SU-DHL-6 (cell line): Measurements from ENCODE around the gene EHBP1.

Experiments
- H2AFZ ChIP-seq: fragments of 200-600 bp; sonication (generic); 2 replicates; pipeline ENCODE4 v1.6.1; 2014; ENCODE audit warnings: low read depth, mild to moderate bottlenecking, moderate library complexity, mixed read lengths, antibody characterized with exemption, low read length; ENCODE audit not compliant: severe bottlenecking
- H3F3A ChIP-seq: fragments of 200-600 bp; shearing (Covaris generic); 2 replicates; pipeline ENCODE4 v1.6.0; 2016; ENCODE audit warnings: antibody characterized with exemption, mild to moderate bottlenecking; ENCODE audit not compliant: insufficient read depth
- H3K27ac ChIP-seq: fragments of 200-600 bp; sonication (generic); 2 replicates; pipeline ENCODE4 v1.5.1; 2016; ENCODE audit warnings: low read depth, mild to moderate bottlenecking, low read length, moderate library complexity, mixed read lengths
- H3K27me3 ChIP-seq: fragments of 200-600 bp; sonication (generic), shearing (Covaris generic); 2 replicates; pipeline ENCODE4 v1.6.0; 2014; ENCODE audit warnings: mild to moderate bottlenecking, low read length
- H3K36me3 ChIP-seq: fragments of 200-600 bp; sonication (generic); 2 replicates; pipeline ENCODE4 v1.6.1; 2014; ENCODE audit warnings: mild to moderate bottlenecking, low read length, mixed read lengths
- H3K4me2 ChIP-seq: fragments of 300-600, 200-600 bp; shearing (Covaris generic), sonication (generic); 2 replicates; pipeline ENCODE4 v1.6.0; 2014; ENCODE audit warnings: low read length, low read depth, mild to moderate bottlenecking; ENCODE audit not compliant: poor library complexity, severe bottlenecking
- H3K4me3 ChIP-seq: fragments of 200-600 bp; sonication (generic); 2 replicates; pipeline ENCODE4 v1.5.1; 2014; ENCODE audit warnings: antibody characterized with exemption, low read length, mild to moderate bottlenecking, mixed read lengths; ENCODE audit not compliant: insufficient read depth, poor library complexity, severe bottlenecking
- H3K79me2 ChIP-seq: fragments of 200-600 bp; sonication (generic); 2 replicates; pipeline ENCODE4 v1.6.1; 2014; ENCODE audit warnings: mild to moderate bottlenecking, low read length, moderate library complexity; ENCODE audit not compliant: insufficient read depth
- H3K9ac ChIP-seq: fragments of 200-600 bp; sonication (generic); 2 replicates; pipeline ENCODE4 v1.7.0; 2014; ENCODE audit warnings: mild to moderate bottlenecking, low read length
- H3K9me2 ChIP-seq: fragments of 200-600 bp; sonication (generic); replicated peaks from 2 replicates; pipeline ENCODE4 v1.6.1; 2014; ENCODE audit warnings: low read length; ENCODE audit not compliant: insufficient read depth
- H3K9me3 ChIP-seq: fragments of 200-600 bp; sonication (generic); 2 replicates; pipeline ENCODE4 v1.6.1; 2014; ENCODE audit warnings: low read length, mixed read lengths; ENCODE audit not compliant: insufficient read depth
- H4K20me1 ChIP-seq: fragments of 200-600 bp; sonication (generic); 2 replicates; pipeline ENCODE4 v1.6.1; 2014; ENCODE audit warnings: low read depth, mild to moderate bottlenecking, antibody characterized with exemption, low read length, moderate library complexity, mixed read lengths
- EZH2phosphoT487 ChIP-seq: fragments of 200-600 bp; sonication (generic), shearing (Covaris generic); conservative IDR thresholded peaks from 2 replicates; pipeline ENCODE4 v1.6.1; 2018; ENCODE audit warnings: mild to moderate bottlenecking, antibody characterized with exemption, low read length, moderate library complexity, mixed read lengths
- TF ChIP-seq, protein P1 (sequence below): fragments of 200-600 bp; sonication (generic); IDR thresholded peaks from one replicate; pipeline ENCODE4 v1.5.1; 2017; ENCODE audit warnings: antibody characterized with exemption, mild to moderate bottlenecking, low read length, moderate library complexity; ENCODE audit not compliant: insufficient read depth, poor library complexity, severe bottlenecking

Gene EHBP1

DNA sequence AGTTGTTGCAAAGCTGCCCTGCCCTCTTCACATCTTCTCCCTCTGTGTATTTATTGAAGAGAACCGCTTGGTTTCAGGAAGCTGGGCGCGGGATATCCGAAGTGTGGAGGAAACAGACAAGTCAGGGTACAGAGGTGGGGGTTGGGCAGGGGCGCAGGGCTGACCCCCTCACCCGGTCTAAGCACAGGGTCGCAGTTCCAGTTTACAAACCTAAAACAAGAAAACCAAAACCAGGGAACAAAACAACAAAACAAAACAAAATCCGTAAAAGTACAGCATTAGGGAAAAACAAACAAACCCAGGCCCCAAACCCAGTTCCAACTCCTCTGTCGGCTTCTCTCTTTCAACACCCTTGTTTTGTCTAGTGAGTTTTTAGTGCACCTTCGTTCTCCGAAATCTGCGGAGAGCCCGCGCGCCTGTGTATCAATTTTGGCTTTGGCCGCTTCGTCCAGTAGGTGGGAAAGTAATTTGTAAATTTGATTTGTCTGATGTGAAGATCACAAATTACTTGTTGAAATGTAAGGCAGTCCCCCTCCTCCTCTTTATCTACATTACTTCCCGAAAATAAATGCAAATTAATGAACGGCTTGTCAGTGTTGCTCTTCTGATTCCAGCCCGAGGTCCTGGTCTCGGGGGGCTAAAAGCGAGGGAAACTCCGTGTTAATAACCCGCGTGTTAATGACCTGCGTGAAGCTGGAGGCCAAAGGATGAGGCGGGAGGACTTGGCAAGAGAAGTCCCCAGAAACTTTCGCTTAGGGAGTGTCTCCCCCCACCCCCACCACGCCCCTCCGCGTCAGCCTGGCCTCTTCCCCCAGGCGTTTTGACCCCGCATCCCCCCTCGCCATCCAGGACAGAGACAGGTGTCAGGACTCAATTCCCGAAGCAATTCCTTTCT, 352.0 kb downstream of the EHBP1 start:
- no peak overlapping the region for H3K4me3 ChIP-seq

DNA sequence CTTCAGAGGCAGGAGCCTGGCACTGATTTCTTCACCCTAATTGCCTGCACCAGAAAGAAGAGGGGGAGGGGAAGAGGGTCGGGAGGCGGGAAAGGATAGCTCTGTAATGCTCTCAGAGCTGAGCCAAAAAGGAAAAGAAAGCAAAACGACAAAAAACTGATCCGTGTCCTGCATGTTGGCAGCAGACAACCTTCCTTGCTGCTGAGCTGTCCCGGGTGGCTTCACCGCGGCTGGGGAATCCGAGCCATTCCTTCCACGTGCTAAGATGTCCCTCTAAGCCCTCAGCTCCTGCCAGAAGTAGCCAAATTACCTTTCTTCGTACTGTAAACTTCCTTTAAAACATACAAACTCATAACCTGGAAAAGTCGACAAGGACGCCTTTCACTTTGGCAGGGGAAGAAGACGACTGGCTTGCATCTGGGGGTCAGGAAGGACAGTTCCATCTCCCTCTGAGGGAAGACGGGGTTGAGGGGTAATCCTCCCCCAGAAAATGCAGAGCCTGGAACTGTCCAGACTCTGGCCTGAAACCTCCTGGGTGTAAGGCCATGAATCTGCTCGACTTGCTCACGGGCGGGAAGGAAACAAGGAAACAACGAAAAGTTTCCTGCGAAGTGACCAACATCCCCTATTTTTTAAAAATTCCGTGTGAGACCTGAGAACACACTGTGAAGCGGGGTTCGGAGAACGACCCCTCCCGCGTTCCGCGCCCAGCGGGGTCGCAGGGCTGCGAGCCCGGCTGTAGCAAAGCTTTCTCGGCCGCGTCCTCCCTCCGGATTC, 352.8 kb downstream of the EHBP1 start:
- no peak overlapping the region for H3K4me3 ChIP-seq
- no peak overlapping the region for H3K4me2 ChIP-seq

More for the DNA sequence above, 352.0 kb downstream of the EHBP1 start:
- no peaks in the 10 kb centered on the region for H3K36me3 ChIP-seq
- H3K27me3 ChIP-seq = no peaks in the 10 kb centered on the region
- no peak overlapping the region for H3K4me2 ChIP-seq
- H3F3A ChIP-seq = no peaks in the 10 kb centered on the region
- TF ChIP-seq, protein P1, sequence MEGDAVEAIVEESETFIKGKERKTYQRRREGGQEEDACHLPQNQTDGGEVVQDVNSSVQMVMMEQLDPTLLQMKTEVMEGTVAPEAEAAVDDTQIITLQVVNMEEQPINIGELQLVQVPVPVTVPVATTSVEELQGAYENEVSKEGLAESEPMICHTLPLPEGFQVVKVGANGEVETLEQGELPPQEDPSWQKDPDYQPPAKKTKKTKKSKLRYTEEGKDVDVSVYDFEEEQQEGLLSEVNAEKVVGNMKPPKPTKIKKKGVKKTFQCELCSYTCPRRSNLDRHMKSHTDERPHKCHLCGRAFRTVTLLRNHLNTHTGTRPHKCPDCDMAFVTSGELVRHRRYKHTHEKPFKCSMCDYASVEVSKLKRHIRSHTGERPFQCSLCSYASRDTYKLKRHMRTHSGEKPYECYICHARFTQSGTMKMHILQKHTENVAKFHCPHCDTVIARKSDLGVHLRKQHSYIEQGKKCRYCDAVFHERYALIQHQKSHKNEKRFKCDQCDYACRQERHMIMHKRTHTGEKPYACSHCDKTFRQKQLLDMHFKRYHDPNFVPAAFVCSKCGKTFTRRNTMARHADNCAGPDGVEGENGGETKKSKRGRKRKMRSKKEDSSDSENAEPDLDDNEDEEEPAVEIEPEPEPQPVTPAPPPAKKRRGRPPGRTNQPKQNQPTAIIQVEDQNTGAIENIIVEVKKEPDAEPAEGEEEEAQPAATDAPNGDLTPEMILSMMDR = no peak
- no peak for TF ChIP-seq EZH2phosphoT487
- no peak overlapping the region for H3K27ac ChIP-seq
- H2AFZ ChIP-seq = no peak overlapping the region
- no peak overlapping the region for H3K9ac ChIP-seq
- H4K20me1 ChIP-seq = no peaks in the 10 kb centered on the region
- H3K9me3 ChIP-seq = no peaks in the 10 kb centered on the region
- no peaks in the 10 kb centered on the region for H3K79me2 ChIP-seq
- H3K9me2 ChIP-seq = no peaks in the 10 kb centered on the region

DNA sequence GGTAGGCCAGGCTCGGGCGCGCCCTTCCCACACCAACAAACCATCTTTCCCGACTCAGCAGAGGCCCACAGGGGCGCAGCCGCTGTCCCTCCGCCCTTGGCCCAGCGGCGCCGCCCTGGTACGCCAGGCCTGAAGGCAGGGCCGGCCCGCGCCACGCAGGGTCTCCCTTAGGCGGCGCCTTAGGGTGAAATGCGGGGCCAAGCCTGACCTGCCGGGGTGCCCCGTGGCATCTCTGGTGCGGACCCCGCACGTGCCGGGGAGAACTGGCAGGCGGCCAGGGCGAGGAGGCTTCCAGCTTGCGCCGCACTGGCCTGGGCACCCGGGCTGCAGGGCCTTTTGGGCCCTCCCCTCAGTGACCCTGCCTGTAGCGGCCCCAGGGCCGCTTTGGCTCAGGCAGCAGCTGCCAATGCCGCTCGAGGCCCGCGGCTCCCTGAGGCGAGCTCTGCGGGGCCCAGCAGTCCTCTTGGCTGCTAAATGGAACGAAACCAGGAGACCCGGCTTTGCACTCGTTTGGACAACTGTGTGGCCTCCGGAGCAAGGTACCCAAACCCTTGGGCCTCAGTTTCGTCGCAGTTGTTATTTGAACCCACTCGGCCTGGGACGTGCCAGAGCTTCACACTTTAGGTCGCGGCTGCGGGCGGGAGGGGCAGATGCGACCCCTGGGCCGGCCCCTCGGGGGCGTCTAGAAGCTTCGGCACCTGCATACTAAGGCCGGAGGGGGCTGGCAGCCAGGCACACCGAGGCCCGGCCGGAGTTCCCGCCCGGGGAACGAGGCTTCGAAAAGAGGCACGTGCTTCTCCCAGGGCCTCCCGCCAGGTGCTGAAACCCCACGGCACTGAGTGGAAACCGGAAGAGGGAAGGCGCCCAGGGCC, 353.6 kb downstream of the EHBP1 start:
- Histone ChIP-seq H4K20me1 (no peaks in the 10 kb centered on the region), H3K79me2 (no peaks in the 10 kb centered on the region), H3K9me3 (no peaks in the 10 kb centered on the region), H3K9me2 (no peaks in the 10 kb centered on the region), H3K4me3 (no peak overlapping the region), H3K36me3 (no peaks in the 10 kb centered on the region), H3K27ac (no peak overlapping the region), H3F3A (no peaks in the 10 kb centered on the region), H3K4me2 (no peak overlapping the region), H3K9ac (no peak overlapping the region), H2AFZ (peak overlapping the region; percentile 54), H3K27me3 (no peaks in the 10 kb centered on the region)
- TF ChIP-seq, protein P1 = no peak
- TF ChIP-seq EZH2phosphoT487 = no peak

More for the DNA sequence above, 352.8 kb downstream of the EHBP1 start:
- Histone ChIP-seq H2AFZ (no peak overlapping the region), H3K9ac (no peak overlapping the region), H3K9me2 (no peaks in the 10 kb centered on the region), H3K36me3 (no peaks in the 10 kb centered on the region), H4K20me1 (no peaks in the 10 kb centered on the region), H3F3A (no peaks in the 10 kb centered on the region), H3K27ac (no peak overlapping the region), H3K27me3 (no peaks in the 10 kb centered on the region), H3K9me3 (no peaks in the 10 kb centered on the region), H3K79me2 (no peaks in the 10 kb centered on the region)
- no peak for TF ChIP-seq EZH2phosphoT487
- TF ChIP-seq, protein P1 = no peak
